NOMO-1 treated with dmso at 0.1 percent for 144 hours (cell line): ENCODE results near the gene DZIP1L.
"Not testable (repeated sequence)": the region's sequence is repeated elsewhere in the genome, so short reads cannot be mapped to it uniquely, and the experiment has no call there.

ENCODE experiments used
- DNase-seq: peaks from one replicate; lab custom pipeline; 2025; ENCODE audit not compliant: unreplicated experiment; lab: John Stamatoyannopoulos, UW

Gene DZIP1L, protein sequence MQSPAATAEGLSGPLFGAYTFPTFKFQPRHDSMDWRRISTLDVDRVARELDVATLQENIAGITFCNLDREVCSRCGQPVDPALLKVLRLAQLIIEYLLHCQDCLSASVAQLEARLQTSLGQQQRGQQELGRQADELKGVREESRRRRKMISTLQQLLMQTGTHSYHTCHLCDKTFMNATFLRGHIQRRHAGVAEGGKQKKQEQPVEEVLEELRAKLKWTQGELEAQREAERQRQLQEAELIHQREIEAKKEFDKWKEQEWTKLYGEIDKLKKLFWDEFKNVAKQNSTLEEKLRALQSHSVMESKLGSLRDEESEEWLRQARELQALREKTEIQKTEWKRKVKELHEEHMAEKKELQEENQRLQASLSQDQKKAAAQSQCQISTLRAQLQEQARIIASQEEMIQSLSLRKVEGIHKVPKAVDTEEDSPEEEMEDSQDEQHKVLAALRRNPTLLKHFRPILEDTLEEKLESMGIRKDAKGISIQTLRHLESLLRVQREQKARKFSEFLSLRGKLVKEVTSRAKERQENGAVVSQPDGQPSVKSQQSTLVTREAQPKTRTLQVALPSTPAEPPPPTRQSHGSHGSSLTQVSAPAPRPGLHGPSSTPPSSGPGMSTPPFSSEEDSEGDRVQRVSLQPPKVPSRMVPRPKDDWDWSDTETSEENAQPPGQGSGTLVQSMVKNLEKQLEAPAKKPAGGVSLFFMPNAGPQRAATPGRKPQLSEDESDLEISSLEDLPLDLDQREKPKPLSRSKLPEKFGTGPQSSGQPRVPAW

DNA sequence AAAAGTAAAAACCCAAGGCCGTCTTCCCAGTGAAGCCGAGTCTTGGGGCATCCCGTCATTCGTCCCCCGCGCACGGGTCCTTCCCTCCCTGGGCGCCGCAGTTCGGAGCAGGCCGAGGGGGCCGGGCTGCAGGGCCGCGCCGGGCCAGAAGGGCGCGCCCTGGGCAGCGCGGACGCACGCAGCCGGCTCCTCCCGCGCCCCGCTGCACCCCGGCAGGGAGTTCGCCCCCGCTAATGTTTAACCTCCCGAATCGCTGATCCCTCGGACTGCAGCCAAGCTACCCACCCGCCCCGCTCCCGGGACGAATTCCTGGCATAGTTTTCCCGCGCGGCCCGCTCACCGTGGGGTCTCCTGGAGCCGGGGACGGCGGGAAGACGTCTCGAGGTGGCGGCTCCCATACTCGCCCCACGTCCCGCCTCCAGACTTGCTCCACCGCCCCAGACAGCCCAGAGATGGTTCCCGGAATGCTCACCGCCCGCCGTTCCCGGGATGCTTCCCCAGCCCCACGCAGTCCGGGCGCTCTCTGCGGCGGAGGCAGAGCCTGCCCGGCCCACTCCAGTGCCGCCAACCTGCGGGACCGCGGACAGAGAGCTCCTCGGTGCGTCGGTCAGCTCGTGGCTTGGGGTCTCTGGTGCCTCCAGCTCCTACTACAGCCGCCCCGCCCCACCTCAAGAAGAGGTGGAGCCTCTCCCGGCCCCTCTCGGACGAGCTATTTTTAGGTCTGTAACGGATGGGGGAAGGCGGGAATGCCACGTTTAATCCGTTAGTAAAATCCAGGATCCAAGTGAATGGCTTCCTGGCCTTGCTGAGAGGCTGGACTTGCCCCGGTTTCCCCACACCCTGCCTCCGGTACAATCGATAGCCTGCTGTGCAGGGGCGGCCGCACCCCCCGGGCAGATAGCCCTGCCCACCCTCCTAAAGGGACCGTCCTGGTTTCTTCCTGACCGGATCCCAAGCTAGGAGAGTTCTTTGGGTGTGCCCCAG, at the start of gene DZIP1L:
DZIP1L (minus strand) TSS at position 621 of the 984 bp plus-strand sequence. CDS start 11,637 bp downstream, outside the sequence.
- peak; percentile 30 for DNase-seq

DNA sequence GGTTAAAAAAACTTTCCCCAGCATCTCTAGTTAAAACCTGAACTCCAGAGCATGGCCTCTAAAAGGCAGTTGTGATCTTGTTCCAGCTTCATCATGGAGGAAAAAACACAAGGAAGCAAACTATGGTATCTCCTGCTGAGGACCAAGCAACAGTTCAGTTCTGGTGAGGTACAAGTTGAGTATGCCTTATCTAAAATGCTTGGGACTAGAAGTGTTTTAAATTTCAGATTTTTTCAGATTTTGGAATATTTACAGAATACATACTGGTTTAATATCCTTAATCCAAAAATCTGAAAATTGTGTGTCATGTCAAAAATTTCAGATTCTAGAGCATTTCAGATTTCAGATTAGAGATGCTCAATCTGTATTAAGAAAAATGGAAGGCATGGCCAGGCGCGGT, 49.7 kb upstream of the DZIP1L start:
- DNase-seq, result no peak

DNA sequence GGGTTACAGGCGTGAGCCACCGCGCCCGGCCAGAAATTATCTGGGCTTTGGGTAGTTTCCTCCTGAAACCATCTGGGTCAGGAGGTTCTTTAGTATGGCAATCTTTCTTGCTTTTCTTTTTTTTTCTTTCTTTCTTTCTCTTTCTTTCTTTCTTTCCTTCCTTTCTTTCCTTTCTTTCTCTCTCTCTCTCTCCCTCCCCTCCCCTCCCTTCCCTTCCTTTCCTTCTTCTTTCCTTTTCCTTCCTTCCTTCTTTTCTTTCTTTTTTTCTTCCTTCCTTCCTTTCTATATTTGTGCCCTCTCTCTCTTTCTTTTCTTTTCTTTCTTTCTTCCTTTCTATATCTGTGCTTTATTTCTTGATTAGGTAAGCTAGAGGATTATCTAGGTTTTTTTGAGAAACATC, 42.3 kb upstream of the DZIP1L start:
- DNase-seq, result no peak

DNA sequence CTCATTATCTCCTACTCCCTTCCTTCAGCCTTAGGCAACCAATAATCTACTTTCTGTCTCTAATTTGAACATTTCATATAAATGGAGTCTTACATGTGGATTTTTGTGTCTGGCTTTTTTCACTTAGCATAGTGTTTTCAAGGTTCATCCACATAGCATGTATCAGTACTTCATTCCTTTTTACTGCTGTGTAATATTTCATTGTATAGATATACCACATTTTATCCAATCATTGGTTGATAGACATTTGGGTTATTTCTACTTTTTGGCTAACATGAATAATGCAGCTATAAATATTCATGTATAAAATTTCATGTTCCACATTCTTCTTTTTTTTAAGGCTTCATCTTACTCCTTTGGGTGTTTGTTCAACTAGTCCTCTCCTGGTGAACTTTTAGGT, 39.1 kb upstream of the DZIP1L start:
- DNase-seq, result no peak

DNA sequence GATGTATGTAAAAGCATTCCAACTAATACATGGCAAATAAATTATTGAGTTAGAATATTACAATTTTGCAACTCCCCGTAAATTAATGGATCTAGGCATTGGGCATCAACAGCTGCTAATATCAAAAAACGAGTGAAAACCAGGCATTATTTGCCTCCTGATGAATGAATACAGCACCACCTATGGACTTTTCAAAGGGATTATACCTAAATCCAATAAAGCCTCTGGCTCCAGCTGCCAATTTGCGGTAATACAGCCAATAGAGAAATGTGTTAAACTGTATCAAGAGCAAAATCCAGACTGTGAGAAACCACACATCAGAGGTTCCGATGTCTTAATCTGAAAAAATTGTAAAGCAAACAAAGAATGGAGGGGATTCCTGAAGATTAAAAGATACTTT, 33.1 kb upstream of the DZIP1L start:
- DNase-seq, result no peak

DNA sequence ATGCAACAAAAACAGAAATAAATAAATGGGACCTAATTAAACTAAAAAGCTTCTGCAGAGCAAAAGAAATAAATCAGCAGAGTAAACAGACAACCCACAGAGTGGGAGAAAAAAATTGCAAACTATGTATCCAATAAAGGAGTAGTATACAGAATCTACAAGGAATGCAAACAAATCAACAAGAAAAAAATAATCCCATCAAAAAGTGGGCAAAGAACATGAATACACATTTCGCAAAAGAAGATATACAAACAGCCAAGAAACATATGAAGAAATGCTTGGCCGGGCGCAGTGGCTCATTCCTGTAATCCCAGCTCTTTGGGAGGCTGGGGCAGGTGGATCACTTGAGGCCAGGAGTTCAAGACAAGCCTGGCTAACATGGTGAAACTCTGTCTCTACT, 26.8 kb upstream of the DZIP1L start:
- DNase-seq, result not testable (repeated sequence)

DNA sequence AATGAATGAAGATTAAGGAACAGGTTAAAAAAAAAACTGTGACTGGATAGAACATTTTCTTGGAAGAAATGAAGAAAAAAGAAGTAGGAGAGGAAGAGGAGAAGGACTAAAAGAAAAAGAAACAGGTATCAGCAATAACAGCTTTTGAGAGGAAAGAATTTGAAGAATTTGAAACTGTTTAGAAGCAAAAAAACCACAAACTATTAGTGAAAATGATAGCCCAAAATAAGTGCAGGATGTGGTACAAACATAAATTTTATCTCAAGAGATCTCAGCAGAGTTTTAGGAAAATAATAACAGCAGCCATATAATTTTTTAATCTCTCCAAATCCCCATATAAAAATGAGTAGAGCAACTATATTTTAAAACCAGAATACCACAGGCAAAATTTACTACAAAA, 25.5 kb upstream of the DZIP1L start:
- DNase-seq, result no peak

DNA sequence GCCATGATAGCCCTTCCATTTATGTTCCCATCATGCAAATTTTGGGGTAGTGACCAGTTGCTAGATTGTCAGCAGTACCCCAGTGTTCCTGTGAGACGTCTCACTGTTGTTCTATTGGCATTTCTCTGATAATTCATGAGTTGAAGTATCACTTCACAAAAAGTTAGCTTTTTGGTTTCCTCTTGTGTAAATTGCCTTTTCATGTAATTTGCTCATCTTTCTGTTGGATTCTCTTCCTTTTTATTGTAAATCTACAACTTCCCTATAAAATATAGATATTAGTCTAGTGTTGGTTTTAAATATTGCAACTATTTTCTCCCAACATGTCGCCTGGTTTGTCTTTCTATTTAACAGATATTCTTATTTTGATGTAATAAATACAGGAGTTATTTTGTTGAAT, 24.3 kb upstream of the DZIP1L start:
- DNase-seq, result peak; percentile 12

DNA sequence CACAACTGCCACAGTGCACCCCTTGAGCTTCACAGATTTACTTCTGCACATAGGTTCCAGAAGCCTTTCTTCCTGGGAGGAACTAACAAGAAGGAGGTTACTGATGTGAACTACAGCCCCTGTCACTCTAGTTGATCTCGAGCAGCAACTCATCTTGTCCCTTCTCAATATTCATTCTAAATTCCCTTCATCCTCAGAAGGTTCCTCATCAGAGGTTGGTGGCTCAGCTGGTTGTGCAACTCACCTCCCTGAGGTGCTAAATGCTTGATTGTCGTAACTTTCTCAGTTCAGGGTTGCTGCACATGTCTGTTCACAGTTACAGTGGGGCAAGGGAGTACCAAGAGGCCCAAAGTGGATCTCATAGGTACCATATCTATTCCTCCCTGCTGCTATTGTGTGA, 22.5 kb upstream of the DZIP1L start:
- DNase-seq, result peak; percentile 66

DNA sequence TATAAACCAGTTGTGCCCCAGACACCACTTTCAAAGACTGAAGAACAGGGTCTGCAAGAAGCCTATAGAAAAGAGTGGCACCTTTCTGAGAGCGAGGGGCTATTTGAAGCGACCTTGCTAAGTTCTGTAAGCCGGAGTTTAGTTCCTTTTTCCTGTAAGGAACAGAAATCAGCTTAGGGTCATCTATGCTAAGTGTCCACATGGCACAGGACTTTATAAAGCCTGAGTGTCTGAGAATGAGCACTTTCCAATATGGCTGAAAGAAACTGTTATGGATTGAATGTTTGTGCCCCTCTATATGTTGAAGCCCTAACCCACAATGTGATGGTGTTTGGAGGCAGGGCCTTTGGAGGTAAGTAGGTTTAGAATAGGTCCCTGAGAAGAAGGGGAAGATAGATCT, 20.8 kb upstream of the DZIP1L start:
- DNase-seq, result peak; percentile 12

DNA sequence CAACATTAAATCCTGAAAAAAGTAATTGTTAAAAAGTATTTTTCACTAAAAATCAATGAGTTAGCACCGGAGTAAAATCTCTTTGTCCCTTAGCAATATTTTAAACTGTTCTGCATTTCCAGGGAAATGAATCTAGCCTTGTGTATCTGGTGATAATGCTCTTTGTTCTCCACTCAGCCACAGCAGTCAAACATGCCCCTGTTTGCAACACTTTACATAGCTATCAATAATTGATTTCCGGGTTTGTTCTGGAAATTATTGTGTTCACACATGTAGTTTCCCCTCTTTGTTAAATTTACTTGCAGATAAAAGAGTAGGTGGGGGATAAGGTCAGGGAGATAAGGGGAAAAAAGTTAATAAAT, 20.4 kb upstream of the DZIP1L start:
- no peak for DNase-seq

DNA sequence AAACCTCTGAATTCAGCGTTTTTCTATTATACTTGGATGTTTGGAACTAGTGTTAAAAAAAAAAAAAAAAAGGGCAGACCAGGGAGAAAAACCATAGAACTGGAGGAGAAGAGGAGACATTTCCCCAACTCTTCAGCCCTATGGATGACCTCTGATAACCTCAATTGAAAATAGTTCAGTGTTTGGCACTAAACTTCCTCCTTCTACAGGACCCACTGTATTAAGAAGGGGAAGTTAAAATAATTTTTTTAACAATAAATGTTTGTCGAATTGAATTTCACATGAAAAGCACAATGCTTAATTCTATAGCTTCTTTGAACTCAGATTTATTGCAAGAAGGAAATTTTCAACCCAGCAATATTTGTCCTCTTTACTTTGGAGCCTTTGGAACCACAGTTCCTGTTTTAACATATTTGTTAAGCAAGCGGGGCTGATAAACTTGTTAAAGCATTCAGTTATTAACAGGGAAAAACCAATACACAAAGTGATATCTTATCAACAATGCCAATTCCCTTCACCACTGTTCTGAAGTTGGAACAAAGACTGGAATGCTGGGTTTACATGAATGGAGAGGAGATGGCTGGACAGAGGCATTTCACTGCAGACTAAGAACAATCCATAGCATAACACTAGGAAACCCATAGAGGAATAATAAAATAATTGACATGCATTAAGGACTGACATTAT, 19.9 kb upstream of the DZIP1L start:
- DNase-seq, result peak; percentile 29

DNA sequence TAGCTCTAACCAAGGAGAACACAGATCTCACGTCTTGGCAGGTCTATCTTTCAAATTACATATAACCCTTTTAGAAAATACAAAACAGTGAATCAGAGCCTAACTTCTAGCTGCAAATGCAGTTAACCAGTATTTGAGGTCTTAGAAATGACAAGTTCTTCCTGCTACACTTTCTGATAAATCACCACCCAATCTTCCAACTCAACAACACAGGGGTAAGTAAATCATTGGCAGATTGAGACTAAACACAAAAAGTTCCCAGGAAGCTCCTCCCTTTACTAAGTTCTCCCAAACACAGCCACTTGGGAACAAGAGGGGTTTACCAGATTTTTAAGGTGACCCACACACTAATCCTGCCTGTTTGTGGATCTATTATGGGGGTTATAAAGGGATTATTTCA, 16.8 kb upstream of the DZIP1L start, which contains the start of gene A4GNT:
A4GNT (minus strand) TSS at position 152 of the 400 bp plus-strand sequence. CDS start 1,134 bp downstream, outside the sequence.
- DNase-seq, result no peak

DNA sequence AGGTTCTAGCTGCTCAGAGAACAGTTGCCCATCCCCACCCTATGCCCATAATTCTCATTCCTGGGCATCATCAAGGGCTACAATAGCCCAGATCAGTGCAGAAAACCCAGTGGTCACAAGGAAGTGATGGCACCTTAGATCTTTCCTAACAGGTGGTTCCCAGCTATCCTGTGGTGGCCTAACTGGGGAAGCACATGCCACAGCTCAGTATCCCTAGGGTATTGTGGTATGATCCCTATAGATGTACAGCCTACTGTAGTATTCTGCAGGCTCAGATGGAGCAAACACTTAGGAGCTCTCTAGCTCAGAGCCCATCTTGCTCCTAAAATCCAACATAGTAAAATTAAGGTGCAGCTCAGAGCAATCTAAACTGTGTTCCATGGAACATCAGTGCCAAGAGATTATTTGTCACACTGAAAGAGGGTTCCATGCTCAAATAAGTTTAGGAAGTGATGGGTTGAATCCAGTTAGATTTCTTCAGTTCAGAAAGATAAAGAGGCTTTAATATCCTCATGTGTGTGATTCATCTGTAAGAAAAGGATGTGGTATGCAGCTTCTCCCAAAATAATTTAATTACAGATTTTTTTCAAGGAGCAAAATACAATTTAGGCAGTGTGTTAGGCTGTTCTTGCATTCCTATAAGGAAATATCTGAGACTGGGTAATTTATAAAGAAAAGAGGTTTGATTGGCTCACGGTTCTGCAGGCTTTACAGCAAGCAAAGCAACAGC, 12.4 kb upstream of the DZIP1L start:
- no peak for DNase-seq

DNA sequence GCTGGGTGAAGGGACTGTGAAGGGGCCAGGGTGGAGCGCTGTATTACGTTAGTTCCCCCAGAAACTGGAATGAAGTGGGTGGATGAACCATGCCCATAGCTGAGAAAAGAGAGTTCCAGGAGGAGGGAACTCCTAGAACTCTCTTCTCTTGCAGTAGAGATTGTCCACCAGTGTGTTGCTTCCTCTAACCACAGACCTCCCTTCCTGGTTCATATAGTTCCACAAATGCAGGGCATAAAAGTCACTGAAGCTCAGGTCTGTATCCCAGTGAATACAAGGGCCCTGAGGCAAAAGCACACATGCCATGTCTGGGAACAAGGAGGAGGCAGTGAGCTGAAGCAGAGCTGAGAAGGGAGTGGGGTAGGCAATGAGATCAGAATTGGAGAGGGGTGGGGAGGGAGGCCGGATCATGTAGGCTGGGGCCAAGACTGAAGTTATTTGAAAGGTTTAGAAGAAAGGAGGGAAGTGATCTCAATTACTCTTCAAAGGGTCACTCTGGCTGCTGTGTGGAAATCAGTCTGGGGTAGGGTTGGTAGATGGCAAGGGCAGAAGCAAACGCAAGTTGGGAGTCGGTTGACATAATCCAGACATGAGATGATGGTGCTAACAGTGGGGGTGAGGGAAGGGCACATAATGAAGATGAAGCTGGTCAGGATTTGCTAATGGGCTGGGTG, 10.3 kb upstream of the DZIP1L start:
- peak; percentile 74 for DNase-seq

DNA sequence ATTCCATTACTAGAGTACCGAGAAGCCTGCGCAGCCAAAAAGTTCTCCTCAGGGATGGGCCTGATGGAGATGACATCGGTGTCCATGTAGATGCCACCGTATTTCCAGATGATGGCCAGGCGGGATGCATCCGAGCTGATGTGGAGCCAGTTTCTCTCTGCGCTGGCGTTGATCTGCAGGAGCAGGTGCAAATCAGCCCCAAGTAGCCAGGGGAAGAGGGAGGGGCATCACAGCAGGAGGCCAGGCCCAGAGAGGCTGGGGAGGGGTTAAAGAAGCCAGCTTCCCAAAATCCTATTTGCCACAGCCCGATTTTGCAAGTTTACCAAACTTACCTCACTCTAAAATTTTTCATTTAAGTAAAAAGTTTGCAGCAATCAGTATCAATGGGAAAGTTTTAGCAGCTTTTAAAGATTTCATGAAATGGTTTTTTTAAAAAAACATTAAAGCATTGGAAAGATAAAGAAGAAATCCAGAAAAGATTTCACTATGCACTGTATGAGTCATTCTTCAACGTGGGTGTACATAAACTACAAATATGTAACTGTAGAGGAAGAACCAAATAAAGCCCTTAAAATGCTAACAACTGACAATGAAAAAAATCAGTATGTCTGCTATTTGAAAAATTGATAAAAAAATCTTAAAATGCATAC, 9.4 kb upstream of the DZIP1L start:
- DNase-seq, result no peak

DNA sequence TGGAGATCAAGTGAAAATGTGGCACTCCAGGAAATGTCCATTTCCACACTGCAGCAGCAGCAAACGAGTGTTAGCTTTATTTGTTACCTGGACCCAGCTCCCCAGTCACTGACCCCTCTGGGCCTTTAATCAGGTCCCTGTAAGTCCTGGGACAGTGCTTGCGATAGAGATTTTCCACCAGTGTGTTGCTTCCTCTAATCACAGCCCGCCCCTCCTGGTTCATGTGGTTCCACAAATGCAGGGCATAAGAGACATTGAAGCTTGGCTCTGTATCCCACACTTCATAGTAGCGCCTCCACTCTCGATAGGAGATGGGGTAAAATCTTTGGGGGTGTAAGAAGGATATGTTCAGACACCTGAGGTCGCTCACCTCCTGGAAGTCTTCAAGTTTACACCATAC, 8.8 kb upstream of the DZIP1L start:
- no peak for DNase-seq

DNA sequence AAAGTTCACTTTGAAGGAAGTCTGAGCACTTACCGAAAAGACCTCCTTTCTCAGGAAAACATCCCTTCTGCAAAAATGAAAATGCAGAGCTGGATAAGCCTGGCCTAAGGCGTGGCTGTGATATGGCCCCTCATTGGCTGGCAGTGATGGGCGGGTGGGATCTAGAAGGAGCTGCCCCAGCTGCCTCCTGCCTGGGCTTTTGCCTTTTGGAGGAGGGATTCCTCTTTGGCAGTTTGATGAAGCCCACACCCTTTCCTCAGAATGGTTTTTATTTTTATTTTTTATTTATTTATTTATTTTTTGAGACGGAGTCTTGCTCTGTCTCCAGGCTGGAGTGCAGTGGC, 4.0 kb upstream of the DZIP1L start:
- DNase-seq, result no peak
